LNCaP clone FGC (cell line): ENCODE results near the gene SMC6.

Experiments
- DNase-seq: peaks from one replicate; pipeline ENCODE4 v3.0.0-alpha.2; 2011; ENCODE audit warnings: low read depth
- H3K4me3 ChIP-seq: 2 replicates; pipeline ENCODE4 v1.5.1; 2011; ENCODE audit warnings: mild to moderate bottlenecking, low read depth, low read length, control low read depth
- TF ChIP-seq, protein P1 (sequence below): IDR thresholded peaks from 2 replicates; pipeline ENCODE4 v1.5.1; 2012; ENCODE audit warnings: mild to moderate bottlenecking; ENCODE audit not compliant: control insufficient read depth, insufficient read depth; ENCODE audit errors: extremely low read depth

Gene SMC6

DNA sequence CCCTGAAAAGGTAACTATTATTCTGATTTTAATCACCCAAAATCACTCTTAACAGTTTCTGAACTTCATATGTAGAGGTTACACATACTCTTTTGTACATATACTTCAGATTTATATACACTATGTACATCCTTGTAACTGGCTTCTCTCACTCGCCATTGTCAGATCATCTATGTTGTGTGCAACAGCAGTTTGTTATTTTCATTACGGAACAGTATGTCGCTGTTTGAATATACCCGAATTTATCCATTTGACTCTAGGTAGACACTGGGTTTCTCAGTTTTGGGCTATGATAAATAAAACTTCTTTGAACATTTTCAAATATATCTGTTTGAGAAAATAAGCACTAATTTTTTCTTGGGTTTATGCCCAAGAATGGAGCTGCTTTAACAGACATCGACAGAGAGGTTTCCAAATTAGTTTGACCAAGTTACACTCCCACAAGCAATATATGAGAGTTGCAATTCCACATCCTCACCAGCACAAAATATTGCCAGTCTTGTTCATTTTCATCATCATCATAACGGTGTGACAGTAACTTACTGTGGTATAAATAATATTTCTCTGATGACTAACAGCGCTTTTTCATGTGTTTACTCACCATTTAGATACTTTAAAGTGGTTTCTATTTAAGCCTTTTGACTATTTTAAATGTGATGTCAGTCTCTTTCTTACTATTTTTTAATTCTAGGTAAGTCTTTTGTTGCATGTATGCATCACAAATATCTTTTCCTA, 80.9 kb downstream of the SMC6 start:
- DNase-seq: no peak
- H3K4me3 ChIP-seq: no peak overlapping the region
- TF ChIP-seq, protein P1, sequence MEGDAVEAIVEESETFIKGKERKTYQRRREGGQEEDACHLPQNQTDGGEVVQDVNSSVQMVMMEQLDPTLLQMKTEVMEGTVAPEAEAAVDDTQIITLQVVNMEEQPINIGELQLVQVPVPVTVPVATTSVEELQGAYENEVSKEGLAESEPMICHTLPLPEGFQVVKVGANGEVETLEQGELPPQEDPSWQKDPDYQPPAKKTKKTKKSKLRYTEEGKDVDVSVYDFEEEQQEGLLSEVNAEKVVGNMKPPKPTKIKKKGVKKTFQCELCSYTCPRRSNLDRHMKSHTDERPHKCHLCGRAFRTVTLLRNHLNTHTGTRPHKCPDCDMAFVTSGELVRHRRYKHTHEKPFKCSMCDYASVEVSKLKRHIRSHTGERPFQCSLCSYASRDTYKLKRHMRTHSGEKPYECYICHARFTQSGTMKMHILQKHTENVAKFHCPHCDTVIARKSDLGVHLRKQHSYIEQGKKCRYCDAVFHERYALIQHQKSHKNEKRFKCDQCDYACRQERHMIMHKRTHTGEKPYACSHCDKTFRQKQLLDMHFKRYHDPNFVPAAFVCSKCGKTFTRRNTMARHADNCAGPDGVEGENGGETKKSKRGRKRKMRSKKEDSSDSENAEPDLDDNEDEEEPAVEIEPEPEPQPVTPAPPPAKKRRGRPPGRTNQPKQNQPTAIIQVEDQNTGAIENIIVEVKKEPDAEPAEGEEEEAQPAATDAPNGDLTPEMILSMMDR: no peak

GRCh38 chr2:17667898-17668297, 85.7 kb downstream of the SMC6 start:
- TF ChIP-seq, protein P1: no peak
- no peak for DNase-seq
- no peak overlapping the region for H3K4me3 ChIP-seq

DNA sequence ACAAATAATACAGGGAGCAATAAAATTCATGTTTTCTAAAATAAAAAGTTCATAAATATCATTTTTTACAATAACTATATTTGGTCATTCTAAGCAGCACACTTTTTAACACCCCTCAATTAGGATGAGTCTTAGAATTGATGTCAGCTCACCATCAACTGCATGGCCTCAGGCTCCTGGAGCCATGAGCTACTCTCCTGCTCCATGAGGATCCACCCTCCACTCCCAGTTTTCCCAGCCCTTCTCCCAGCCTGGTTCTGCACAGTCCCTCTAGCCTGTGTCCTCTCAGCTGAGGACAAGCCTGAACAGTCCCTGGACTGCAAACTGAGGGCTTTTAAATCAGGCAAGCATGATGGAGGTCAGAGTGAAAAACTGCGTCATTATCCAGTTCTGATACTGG, 89.1 kb downstream of the SMC6 start:
- no peak for DNase-seq
- TF ChIP-seq, protein P1: no peak
- H3K4me3 ChIP-seq: no peak overlapping the region

DNA sequence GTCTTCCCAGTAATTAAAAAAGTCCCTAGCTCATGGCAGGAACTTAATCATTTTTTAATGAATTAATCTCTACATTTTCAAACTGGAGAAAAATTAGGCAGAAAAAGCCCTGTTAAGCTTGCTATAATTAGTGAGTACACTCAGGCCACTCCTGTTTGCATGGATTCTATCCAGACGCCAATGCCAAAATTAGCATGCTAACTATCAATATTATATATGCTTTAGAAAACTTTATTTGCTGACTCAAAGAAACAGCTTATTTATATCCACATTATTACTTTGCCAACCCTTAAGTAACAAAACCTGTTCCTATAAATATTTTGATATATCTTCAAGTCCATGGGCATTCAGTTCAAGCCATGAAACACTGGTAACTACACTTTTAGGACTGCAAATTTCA, 90.9 kb downstream of the SMC6 start:
- DNase-seq: peak; percentile 82
- TF ChIP-seq, protein P1: no peak
- H3K4me3 ChIP-seq: no peak overlapping the region

DNA sequence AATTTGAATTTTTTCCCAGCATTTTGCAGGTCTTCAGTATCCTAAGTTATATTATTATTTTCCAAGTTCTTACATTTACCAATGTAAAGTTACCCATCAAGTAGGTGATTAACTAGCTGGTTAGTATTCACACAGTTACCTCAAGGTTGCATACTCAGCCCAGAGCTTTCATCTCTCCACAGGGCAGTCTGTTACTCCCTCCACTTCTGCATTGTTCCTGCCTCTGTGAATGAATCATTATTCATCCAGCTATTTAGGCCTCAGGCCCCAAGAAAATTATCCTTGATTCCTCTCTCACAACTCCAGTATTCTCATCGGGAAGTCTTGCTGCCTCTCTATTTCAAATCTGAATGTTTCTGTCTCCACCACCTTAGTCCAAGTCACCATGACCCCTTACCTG, 92.2 kb downstream of the SMC6 start:
- no peak for DNase-seq
- TF ChIP-seq, protein P1: no peak

GRCh38 chr2:17660219-17660618, 93.4 kb downstream of the SMC6 start:
- TF ChIP-seq, protein P1: no peak
- no peak overlapping the region for H3K4me3 ChIP-seq
- no peak for DNase-seq

More for the DNA sequence above, 92.2 kb downstream of the SMC6 start:
- H3K4me3 ChIP-seq: no peak overlapping the region

- DNase-seq: no peak
Measured at GRCh38 chr2:17658251-17658843, 95.3 kb downstream of the SMC6 start.

More at GRCh38 chr2:17658251-17658843, 95.3 kb downstream of the SMC6 start:
- TF ChIP-seq, protein P1: no peak
- no peak overlapping the region for H3K4me3 ChIP-seq
